AG08396 (cell line): ENCODE results near the gene MED25.

Experiments used
- DNase-seq: peaks from one replicate; pipeline ENCODE4 v3.0.0; 2012; ENCODE audit warnings: low spot score, mixed read lengths

Gene MED25

GRCh38 chr19:49799271-49799797, 18.8 kb upstream of the MED25 start:
- DNase-seq, result no peak

GRCh38 chr19:49799798-49800376, 18.2 kb upstream of the MED25 start:
- DNase-seq, result no peak

- DNase-seq, result no peak
These were observed 17.3 kb upstream of the MED25 start for GRCh38 chr19:49800771-49801170.

DNA sequence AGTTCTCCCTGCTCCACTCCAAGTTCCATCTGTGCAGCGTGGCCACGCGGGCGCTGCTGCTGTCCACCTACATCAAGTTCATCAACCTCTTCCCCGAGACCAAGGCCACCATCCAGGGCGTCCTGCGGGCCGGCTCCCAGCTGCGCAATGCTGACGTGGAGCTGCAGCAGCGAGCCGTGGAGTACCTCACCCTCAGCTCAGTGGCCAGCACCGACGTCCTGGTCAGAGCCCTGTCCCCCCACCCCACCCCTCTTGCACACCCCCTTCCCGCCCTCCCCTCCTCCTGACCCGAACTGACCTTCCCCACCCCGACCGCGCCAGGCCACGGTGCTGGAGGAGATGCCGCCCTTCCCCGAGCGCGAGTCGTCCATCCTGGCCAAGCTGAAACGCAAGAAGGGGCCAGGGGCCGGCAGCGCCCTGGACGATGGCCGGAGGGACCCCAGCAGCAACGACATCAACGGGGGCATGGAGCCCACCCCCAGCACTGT, 16.6 kb upstream of the MED25 start:
- DNase-seq, result no peak

- peak; percentile 96 for DNase-seq
These were observed 16.0 kb upstream of the MED25 start for GRCh38 chr19:49801966-49802661.

GRCh38 chr19:49802836-49803528, 15.1 kb upstream of the MED25 start:
- DNase-seq, result no peak

DNA sequence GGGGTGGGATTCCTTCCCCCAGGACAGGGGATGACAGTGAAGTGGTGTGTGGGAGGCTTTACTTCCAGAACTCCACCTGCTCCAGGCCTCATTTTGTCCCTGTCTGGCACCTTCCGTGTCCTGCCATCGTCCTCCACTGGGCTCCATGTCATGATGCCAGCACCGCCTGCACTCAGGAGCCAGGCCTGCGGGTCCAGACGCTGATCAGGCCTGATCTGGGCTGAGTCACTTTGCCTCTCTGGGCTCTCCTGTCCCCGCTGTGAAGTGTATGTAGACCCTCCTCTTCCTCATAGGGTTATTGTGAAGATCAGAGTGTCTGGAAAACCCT, 14.6 kb upstream of the MED25 start:
- no peak for DNase-seq

DNA sequence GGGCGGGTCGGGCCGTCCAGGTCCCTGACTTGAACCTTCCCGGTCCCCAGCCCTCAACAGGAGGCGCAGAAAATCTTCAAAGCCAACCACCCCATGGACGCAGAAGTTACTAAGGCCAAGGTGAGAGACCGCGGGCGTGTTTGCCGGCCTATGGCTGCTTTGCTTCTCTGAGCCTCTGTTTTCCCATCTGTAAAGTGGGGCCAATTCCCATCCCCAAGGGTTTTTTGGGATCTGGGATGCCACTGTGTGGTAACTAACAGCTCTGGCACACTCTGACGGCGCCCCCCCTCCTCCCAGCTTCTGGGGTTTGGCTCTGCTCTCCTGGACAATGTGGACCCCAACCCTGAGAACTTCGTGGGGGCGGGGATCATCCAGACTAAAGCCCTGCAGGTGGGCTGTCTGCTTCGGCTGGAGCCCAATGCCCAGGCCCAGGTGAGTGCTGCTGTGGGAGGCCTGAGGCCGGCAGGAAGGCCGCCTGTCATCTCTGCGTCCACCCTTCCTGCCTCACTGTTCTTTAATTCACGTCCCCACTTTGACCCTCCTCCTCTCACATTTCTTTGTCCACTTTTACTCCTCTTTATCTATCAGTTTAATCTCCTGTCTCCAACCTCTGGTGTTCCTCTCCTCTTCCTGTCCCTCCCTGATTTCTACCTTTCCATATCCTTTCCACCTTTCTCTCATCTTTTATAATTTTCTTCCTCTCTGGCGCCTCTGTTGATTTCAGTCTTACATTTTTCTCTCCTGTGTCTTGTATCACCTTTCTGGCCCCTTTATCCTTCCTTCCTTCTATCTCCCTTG, 12.1 kb upstream of the MED25 start:
- DNase-seq, result no peak

DNA sequence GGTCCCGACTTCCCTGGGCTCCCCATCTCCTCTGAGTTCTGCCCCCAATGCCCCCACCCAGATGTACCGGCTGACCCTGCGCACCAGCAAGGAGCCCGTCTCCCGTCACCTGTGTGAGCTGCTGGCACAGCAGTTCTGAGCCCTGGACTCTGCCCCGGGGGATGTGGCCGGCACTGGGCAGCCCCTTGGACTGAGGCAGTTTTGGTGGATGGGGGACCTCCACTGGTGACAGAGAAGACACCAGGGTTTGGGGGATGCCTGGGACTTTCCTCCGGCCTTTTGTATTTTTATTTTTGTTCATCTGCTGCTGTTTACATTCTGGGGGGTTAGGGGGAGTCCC, 11.5 kb upstream of the MED25 start:
- no peak for DNase-seq

DNA sequence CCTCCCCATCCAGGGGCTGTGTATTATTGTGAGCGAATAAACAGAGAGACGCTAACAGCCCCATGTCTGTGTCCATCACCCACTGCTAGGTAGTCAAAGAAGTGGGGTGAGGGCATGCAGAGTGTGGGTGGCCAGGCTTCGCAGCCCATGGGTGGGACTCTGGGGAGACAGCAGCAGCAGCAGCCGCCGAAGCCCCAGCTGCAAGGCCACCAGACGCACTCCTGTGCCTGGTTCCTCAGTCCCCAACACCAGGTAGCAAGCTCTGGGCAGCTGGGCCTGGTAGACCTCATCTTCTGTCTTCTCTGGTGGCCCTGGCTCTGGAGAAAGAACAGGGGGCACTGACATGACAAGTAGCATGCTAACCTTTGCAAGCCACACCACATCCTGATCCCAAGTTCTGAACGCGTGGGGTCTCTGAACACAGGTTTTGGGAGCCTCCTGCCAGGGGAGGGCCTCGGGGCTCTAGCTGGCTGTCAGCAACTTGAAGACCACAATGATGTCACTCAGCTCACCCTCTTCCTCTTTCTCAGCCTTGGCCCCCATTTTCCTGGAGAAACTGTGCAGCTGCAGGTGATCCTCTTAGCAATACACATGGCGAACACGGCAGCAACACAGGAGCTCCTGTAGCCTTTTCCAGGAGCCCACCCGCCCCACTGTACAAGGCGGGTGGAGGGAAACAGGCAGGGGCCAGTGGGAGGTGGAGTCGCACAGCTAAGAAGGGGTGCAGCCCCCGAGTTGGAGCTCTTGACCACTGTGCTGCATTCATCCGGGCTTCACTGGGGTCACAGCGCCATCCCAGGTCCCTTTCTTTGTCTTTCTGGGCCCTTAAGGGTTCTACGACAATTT, 10.8 kb upstream of the MED25 start:
- DNase-seq, result no peak

DNA sequence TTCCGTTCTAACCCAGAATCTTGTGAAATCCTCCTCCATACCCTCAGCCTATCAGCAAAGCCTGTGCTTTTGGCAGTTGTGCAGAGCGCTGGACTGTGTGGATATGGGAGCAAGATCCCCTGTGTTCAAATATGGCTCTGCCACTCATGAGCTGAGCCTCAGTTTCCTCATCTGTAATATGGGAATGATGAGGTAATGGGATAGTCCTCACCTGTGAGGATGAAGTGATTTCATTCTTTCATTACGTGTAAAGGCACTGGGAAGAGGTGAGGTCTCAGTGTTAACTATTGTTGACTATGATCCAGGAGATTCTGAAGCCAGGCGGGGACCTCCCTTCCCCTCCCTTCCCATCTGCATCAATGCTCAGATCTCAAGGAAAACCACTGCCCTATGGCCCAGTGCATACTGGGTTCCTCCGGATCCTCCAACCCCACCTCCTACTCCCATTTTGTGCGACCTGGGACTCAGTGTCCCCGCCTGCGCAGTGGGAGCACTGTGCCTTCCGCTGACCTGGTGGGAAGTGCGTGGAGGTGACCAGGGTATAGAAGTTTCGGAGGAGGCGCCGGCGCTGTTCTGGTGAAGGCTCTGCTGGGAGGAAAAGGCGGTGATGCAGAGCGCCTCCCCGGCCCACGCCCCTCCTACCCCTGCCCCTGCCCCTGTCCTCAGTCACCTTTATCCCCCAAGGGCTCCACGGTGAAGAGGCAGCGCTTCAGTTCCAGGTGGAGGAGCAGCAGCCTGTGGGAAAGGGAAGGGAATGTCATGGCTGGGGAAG, 10.0 kb upstream of the MED25 start:
- DNase-seq, result no peak

GRCh38 chr19:49808711-49809159, 9.4 kb upstream of the MED25 start:
- DNase-seq, result peak; percentile 95

DNA sequence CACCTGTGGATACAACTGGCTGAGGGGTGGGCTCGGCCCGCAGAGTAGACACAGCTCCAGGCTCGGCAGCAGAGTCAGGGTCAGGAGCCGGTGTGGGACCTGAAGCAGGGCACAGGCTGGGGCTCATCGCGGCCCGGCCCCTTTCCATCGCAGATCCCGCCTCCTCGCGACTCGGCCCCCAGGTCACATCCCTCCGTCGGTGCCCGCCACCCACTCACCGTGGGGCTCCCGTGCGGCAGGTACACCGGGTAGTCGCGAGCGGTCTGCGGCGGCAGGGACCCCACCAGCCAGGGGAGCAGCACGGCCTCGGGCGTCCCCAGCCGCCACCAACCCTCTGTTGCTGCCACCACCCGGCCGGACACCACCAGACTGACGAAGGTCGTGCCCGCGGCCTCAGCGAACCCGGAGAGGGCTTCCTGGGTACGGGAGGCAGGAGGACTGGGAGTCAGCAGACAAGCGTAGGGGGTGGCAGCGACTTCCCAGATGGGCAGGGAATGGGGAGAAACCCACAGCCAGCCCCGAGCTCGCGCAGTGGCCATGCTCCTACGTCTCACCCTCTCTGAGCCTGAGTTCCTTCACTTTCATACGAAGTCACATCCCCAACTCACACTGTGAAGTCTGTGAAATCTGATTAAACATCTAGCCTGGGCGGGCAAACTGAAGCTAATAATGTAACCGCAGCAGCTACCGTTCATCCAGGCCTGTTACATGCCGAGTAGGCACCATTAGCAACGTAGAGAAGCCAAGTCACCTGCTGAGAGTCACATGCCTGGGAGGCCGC, 8.7 kb upstream of the MED25 start:
- peak; percentile 55 for DNase-seq

- DNase-seq, result no peak
These were observed 8.1 kb upstream of the MED25 start for GRCh38 chr19:49809941-49810389.

DNA sequence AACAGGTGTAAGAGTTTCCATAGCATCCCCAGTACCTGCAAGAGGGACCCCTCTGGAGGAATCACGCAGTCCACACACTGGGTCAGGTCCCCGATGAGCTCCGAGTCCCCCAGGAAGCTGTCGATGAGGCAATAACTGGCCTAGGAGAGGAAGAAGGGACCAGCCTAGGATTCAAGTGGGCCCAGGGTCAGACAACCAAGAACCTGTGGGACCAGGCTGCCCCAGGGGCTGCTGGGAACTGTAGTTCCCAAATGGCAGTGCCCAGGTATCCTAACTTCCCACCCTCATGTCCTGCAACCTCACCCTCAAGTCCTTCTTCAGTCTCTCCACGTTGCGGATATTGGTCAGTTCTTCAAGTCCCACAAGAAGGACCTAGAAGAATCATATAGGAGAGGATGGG, 6.8 kb upstream of the MED25 start:
- no peak for DNase-seq

DNA sequence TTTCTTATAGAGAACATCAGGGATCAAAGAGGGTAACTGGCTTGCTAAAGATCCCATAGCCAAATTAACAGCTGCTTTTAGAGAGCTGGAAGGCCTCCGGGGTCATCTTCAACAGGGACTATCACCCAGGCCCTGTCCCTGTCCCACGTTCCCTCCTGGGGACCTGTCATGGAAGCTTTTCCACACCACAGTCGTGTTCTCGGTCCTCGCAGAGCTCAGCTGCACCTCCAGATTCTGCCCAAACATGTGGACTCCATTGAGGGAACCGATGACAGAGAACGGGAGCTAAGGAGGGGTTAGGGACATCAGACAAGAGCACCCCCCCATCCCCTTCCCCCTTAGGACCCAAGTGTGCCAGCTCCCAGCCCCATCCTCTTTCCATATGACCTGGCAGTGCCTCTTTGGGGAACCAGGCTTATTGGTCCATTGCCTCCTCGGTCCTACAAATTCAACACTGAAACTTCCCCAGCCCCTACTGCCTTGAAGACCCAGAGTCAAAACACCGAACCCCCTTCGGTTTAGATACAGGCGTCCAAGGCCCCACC, 5.6 kb upstream of the MED25 start:
- no peak for DNase-seq

DNA sequence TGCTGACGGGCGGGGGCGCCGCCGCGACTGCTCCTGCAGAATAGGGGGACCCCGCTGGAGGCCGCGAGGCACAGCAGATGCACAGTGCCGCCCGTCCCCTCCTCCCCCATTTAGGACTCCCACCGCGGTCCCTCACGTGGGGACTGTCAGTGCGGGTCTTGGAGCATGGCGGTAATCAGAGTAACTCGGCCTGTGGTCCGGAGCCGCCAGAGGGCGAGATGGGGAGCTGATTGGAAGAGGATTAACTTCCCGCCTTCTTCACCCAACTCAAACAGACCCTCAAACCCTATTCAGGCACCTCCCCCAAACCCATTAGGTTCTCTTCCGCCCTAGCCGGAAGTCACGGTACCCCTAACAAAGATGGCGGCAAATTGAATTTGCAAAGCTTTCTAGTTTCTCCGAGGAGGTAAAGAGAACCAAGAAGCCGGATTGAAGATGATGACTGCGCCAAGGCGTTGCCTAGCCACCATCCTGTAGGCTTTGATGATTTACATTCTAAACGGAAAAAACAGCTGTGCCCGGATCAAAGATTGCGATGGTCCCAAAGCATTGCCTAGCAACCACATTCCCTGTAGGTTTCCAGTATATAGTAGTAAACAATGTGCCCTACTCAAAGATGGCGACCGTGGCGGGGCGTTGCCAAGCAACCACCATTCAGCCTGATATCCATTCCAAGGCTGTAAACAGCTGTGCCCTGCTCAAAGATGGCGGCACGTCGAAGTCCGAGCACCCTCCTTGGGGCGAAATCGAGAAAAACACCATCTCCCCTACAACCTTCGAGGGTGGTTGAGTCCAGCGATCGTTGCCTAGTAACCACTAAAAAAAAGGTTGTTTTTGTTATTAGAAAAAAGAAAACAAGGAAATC, 4.9 kb upstream of the MED25 start, which contains the start of gene FUZ:
Gene FUZ (minus strand): TSS at position 296 of the 865 bp plus-strand sequence. CDS start 186 bp downstream, at position 110.
- peak; percentile 95 for DNase-seq

GRCh38 chr19:49814010-49814409, 4.1 kb upstream of the MED25 start:
- no peak for DNase-seq
